ENCODE results near the gene ATP9A.

ATP9A gene

GRCh38 chr20:51625105-51625504, 143.1 kb downstream of the ATP9A start:
- no peak for DNase-seq

GRCh38 chr20:51624157-51624731, 143.9 kb downstream of the ATP9A start:
- DNase-seq, result peak; percentile 65

- DNase-seq, result no peak
Measured at GRCh38 chr20:51623255-51623654, 144.9 kb downstream of the ATP9A start.

GRCh38 chr20:51622004-51622874, 146.0 kb downstream of the ATP9A start:
- peak; percentile 19 for DNase-seq

- peak; percentile 72 for DNase-seq
Measured at GRCh38 chr20:51620432-51620831, 147.8 kb downstream of the ATP9A start.

GRCh38 chr20:51616060-51616459, 152.1 kb downstream of the ATP9A start:
- no peak for DNase-seq

GRCh38 chr20:51614687-51615086, 153.5 kb downstream of the ATP9A start:
- DNase-seq, result no peak

GRCh38 chr20:51613580-51613979, 154.6 kb downstream of the ATP9A start:
- DNase-seq, result no peak

GRCh38 chr20:51612896-51613295, 155.3 kb downstream of the ATP9A start:
- DNase-seq, result no peak

- no peak for DNase-seq
Measured at GRCh38 chr20:51611625-51611890, 156.6 kb downstream of the ATP9A start.

GRCh38 chr20:51610761-51611624, 157.2 kb downstream of the ATP9A start:
- DNase-seq, result no peak

- no peak for DNase-seq
Measured at GRCh38 chr20:51610111-51610510, 158.1 kb downstream of the ATP9A start.

- DNase-seq, result no peak
Measured at GRCh38 chr20:51609251-51609650, 158.9 kb downstream of the ATP9A start.

GRCh38 chr20:51608061-51608460, 160.1 kb downstream of the ATP9A start:
- DNase-seq, result no peak

- DNase-seq, result no peak
Measured at GRCh38 chr20:51607170-51607569, 161.0 kb downstream of the ATP9A start.

GRCh38 chr20:51604851-51605250, 163.3 kb downstream of the ATP9A start:
- DNase-seq, result no peak

GRCh38 chr20:51602131-51602530, 166.1 kb downstream of the ATP9A start:
- no peak for DNase-seq

- DNase-seq, result no peak
Measured at GRCh38 chr20:51600950-51601349, 167.2 kb downstream of the ATP9A start.

- DNase-seq, result no peak
Measured at GRCh38 chr20:51600016-51600420, 168.2 kb downstream of the ATP9A start.

GRCh38 chr20:51598556-51598955, 169.6 kb downstream of the ATP9A start:
- DNase-seq, result no peak

- DNase-seq, result no peak
Measured at GRCh38 chr20:51597389-51598231, 170.6 kb downstream of the ATP9A start.

- peak; percentile 71 for DNase-seq
Measured at GRCh38 chr20:51596668-51597388, 171.4 kb downstream of the ATP9A start.

Data from fibroblast of upper back skin (primary cell).